Heart left ventricle (tissue), 16 donors: ENCODE data around the gene TLE1. TPM values are rescaled to one million over a fixed set of nuclear protein-coding genes. Genes with fewer than 3 reads are reported as not detected.

Source experiments
- ATAC-seq, 4 donors: fragments of 200-7000 bp; cut with Tn5 transposase; one replicate each; pipeline ENCODE4 v1.9.1; 2020 to 2022; ENCODE audit warnings: moderate library complexity in 4 of 4, mild to moderate bottlenecking in 3 of 4, moderate number of reproducible peaks in 1 of 4
- DNase-seq, 5 donors: peaks; one replicate each; pipeline ENCODE4 v3.0.0-alpha.2; 2020
- H3K27ac ChIP-seq, 12 donors: fragments of 200-600 bp; sonication (generic) in 4 of 12; one replicate each; pipeline versions ENCODE4 v1.5.0 to v1.8.0; 2016 to 2022; ENCODE audit warnings: mild to moderate bottlenecking in 2 of 12
- H3K27me3 ChIP-seq, 9 donors: fragments of 200-600 bp; sonication (generic) in 2 of 9; one replicate each; pipeline versions ENCODE4 v1.5.1 to v1.8.0; 2016 to 2022; ENCODE audit warnings: mild to moderate bottlenecking in 3 of 9
- H3K36me3 ChIP-seq, 9 donors: fragments of 200-600 bp; sonication (generic) in 2 of 9; one replicate each; pipeline versions ENCODE4 v1.5.0 to v1.8.0; 2018 to 2022; ENCODE audit warnings: mild to moderate bottlenecking in 2 of 9
- H3K4me1 ChIP-seq, 12 donors: fragments of 200-600 bp; sonication (generic) in 4 of 12; one replicate each; pipeline versions ENCODE4 v1.5.0 to v1.8.0; 2016 to 2022; ENCODE audit warnings: mild to moderate bottlenecking in 3 of 12
- H3K4me3 ChIP-seq, 12 donors: fragments of 200-600 bp; sonication (generic) in 4 of 12; one replicate each; pipeline versions ENCODE4 v1.5.0 to v1.8.0; 2017 to 2022; ENCODE audit warnings: mild to moderate bottlenecking in 9 of 12, moderate library complexity in 4 of 12
- H3K9me3 ChIP-seq, 12 donors: fragments of 200-600 bp; sonication (generic) in 4 of 12; one replicate each; pipeline versions ENCODE4 v1.5.0 to v1.8.0; 2016 to 2022; ENCODE audit warnings: mild to moderate bottlenecking in 1 of 12
- CTCF ChIP-seq, 12 donors: fragments of 200-600 bp; sonication (generic) in 4 of 12; IDR thresholded peaks; one replicate each; pipeline versions ENCODE4 v1.5.0 to v1.8.0; 2018 to 2022; ENCODE audit warnings: antibody characterized with exemption in 12 of 12, mild to moderate bottlenecking in 5 of 12
- POLR2A ChIP-seq, 2 donors: fragments of 450-650 bp; IDR thresholded peaks; one replicate each; pipeline ENCODE4 v1.6.1; 2017; ENCODE audit warnings: antibody characterized with exemption in 2 of 2, mild to moderate bottlenecking in 2 of 2, moderate library complexity in 2 of 2
- WGBS, 4 donors: extraction: QIAGEN DNeasy Blood & Tissue Kit in 2 of 4; methylation state at CpG; one replicate each; pipeline versions ENCODE4 v1.1.5 to v1.1.7; 2013 to 2018; 5-methylcytosine and 5-hydroxymethylcytosine counted together
- intact Hi-C, 10 donors: fragments of 100-400 bp; cut with DNase I; formaldehyde crosslinking; loops; one replicate each; pipeline versions ENCODE4 v1.11.1 to v1.14.2; 2022
- polyA plus RNA-seq, 2 donors: library from polyadenylated mRNA; stranded (reverse); fragments of 200-250 nt; gene quantifications; one replicate each; pipeline ENCODE4 v1.2.3, GENCODE V29; 2013
- total RNA-seq, 9 donors: library from RNA; depleted of rRNA in 2 of 9; stranded (reverse); fragments of >200 nt in 2 of 9; fragmentation: NEBNext Ultra II Directional in 3 of 9; extraction: Animal tissue kit (Norgen Biotek cat#: 25700) in 3 of 9; gene quantifications; one replicate each; pipeline versions ENCODE4 v1.1.0 to v1.2.4, GENCODE V29; 2016 to 2023
- donor health status: ischemic (EF 13 %, LVEDD 7.1; RV severe dilation, severe dysfunction).
- donor health status: healthy with polysubstance abuse.
- donor health status: DM: no; HTN: yes; CAD: no.
- donor health status: DM: no; HTN: no; CAD: no.
- donor health status: ischemic (EF 25% LVEDD 6.9; RV normal size, moderate dysfunction).
- donor health status: ischemic (EF 25% LVEDD 5.7; RV mildly dilated, moderate dysfunction).
- donor health status: healthy.
- donor health status: DM: yes; HTN: yes; CAD: no.
- donor health status: ischemic (EF 35%, LVEDD 5.7; RV mildly dilated, moderate dysfunction).
- donor health status: nonischemic (EF 11% LVEDD 7.7; RV severe dilation, severe dysfunction).
- donor health status: DM: yes; HTN: yes; CAD: no.
- donor health status: PGD.
- donor health status: ischemic (EF 29% LVEDD 5.4; RV normal size, mild dysfunction).
- donor health status: nonischemic (EF 23%, LVEDD 6.1; RV moderate dilation, normal function).

The TLE1 gene
- total and polyA plus RNA-seq, 11 donors: 6.2 to 25.4 (median 9.8) TPM

GRCh38 chr9:81626511-81626910 lies 62.8 kb downstream of the TLE1 start:
- ATAC-seq: no peak
- Histone ChIP-seq H3K4me1 (peaks cover 0 to 8% (median 0%) of the 10 kb centered on the region in 12 donors), H3K9me3 (no peaks in the 10 kb centered on the region), H3K4me3 (no peak overlapping the region), H3K27ac (no peak overlapping the region), H3K27me3 (no peaks in the 10 kb centered on the region), H3K36me3 (peaks cover 0 to 18% (median 4%) of the 10 kb centered on the region in 9 donors)
- intact Hi-C loops: loop anchor here in 1 of 10 donors (10.0 kb wide), 1 partner anchor 72 kb away; no protein-coding TSS in a partner anchor
- WGBS, 4 donors: 87 to 90% (median 87%) methylated on average over 4 of the region's 4 CpGs
- DNase-seq: no peak
- TF ChIP-seq CTCF (IDR thresholded peaks at IDR 0.05) (no peak), POLR2A (IDR thresholded peaks at IDR 0.05) (no peak)

- ATAC-seq (no peak), DNase-seq (no peak)
- Histone ChIP-seq H3K4me1 (peaks cover 0 to 12% (median 4%) of the 10 kb centered on the region in 12 donors), H3K27ac (no peak overlapping the region), H3K27me3 (no peaks in the 10 kb centered on the region), H3K9me3 (no peaks in the 10 kb centered on the region), H3K36me3 (peaks cover 0 to 13% (median 0%) of the 10 kb centered on the region in 9 donors), H3K4me3 (no peak overlapping the region)
- WGBS, 4 donors: 88 to 93% (median 92%) methylated on average over 6 of the region's 6 CpGs
- TF ChIP-seq POLR2A (IDR thresholded peaks at IDR 0.05) (no peak), CTCF (IDR thresholded peaks at IDR 0.05) (no peak)
- intact Hi-C loops: loop anchor here in 1 of 10 donors (10.0 kb wide), 1 partner anchor 71 kb away; no protein-coding TSS in a partner anchor
Measured at GRCh38 chr9:81625969-81626368, 63.4 kb downstream of the TLE1 start.

GRCh38 chr9:81623778-81624177 lies 65.6 kb downstream of the TLE1 start:
- H3K4me3 ChIP-seq: no peak overlapping the region
- H3K27ac ChIP-seq: no peak overlapping the region
- 91 to 96% (median 93%) methylated on average over 3 of the region's 3 CpGs for WGBS, 4 donors
- no peaks in the 10 kb centered on the region for H3K9me3 ChIP-seq
- H3K4me1 ChIP-seq: peaks cover 0 to 27% (median 14%) of the 10 kb centered on the region in 12 donors
- peaks cover 0 to 5% (median 0%) of the 10 kb centered on the region in 9 donors for H3K36me3 ChIP-seq
- TF ChIP-seq CTCF (IDR thresholded peaks at IDR 0.05) (no peak), POLR2A (IDR thresholded peaks at IDR 0.05) (no peak)
- intact Hi-C loops: loop anchor here in 1 of 10 donors (10.0 kb wide), 1 partner anchor 69 kb away; no protein-coding TSS in a partner anchor
- DNase-seq: no peak
- ATAC-seq: no peak
- H3K27me3 ChIP-seq: no peaks in the 10 kb centered on the region

- ATAC-seq: no peak
- H3K36me3 ChIP-seq: peaks cover 0 to 16% (median 0%) of the 10 kb centered on the region in 9 donors
Measured at GRCh38 chr9:81622471-81623255, 66.7 kb downstream of the TLE1 start.

More at GRCh38 chr9:81622471-81623255, 66.7 kb downstream of the TLE1 start:
- Histone ChIP-seq H3K4me1 (peaks cover 0 to 27% (median 14%) of the 10 kb centered on the region in 12 donors), H3K27ac (no peak overlapping the region), H3K4me3 (no peak overlapping the region), H3K9me3 (no peaks in the 10 kb centered on the region), H3K27me3 (no peaks in the 10 kb centered on the region)
- 89 to 96% (median 92%) methylated on average over 13 of the region's 13 CpGs for WGBS, 4 donors
- no peak for DNase-seq
- TF ChIP-seq CTCF (IDR thresholded peaks at IDR 0.05) (no peak), POLR2A (IDR thresholded peaks at IDR 0.05) (no peak)
- intact Hi-C loops: loop anchor here in 1 of 10 donors (10.0 kb wide), 1 partner anchor 68 kb away; no protein-coding TSS in a partner anchor
